GM12878 (cell line): ENCODE results near the gene PRKRA.

ENCODE experiments used
- CBX3 ChIP-seq: fragments of 200-600 bp; sonication (generic); IDR thresholded peaks from 2 replicates; pipeline ENCODE4 v1.6.1; 2016; ENCODE audit warnings: low read depth, borderline replicate concordance
- CBX5 ChIP-seq: sonication (generic); IDR thresholded peaks from 2 replicates; pipeline ENCODE4 v1.6.1; 2016; ENCODE audit warnings: low read depth, moderate library complexity, mild to moderate bottlenecking, inconsistent platforms
- CTCF ChIP-seq, 3 experiments: IDR thresholded peaks in 2 of 3; conservative IDR thresholded peaks in 1 of 3; 2 replicates each; pipeline ENCODE4 v1.5.1; 2011; ENCODE audit warnings: low read depth in 3 of 3, low read length in 3 of 3, mild to moderate bottlenecking in 3 of 3, control low read depth in 2 of 3, moderate library complexity in 2 of 3, inconsistent platforms in 1 of 3, mixed read lengths in 1 of 3; ENCODE audit not compliant: control insufficient read depth in 2 of 3, insufficient read depth in 1 of 3; ENCODE audit errors: extremely low read depth in 1 of 3
- EGR1 ChIP-seq, 2 experiments: IDR thresholded peaks; 1 replicate in 1 of 2; 2 replicates in 1 of 2; pipeline ENCODE4 v1.6.1; 2011 to 2012; ENCODE audit warnings: low read depth in 2 of 2, low read length in 2 of 2, borderline replicate concordance in 1 of 2, mild to moderate bottlenecking in 1 of 2, moderate library complexity in 1 of 2
- EP300 ChIP-seq, 2 experiments: fragments of 150-350 bp in 1 of 2; IDR thresholded peaks; 2 replicates each; pipeline ENCODE4 v1.6.1; 2011 to 2012; ENCODE audit warnings: low read depth in 2 of 2, low read length in 2 of 2, borderline replicate concordance in 1 of 2, improper control_type of control experiment in 1 of 2, inconsistent platforms in 1 of 2; ENCODE audit not compliant: control insufficient read depth in 1 of 2
- EZH2 ChIP-seq: IDR thresholded peaks from 2 replicates; pipeline ENCODE4 v1.6.1; 2012; ENCODE audit warnings: low read depth, mild to moderate bottlenecking, control low read depth, inconsistent platforms, low read length, borderline replicate concordance; ENCODE audit not compliant: control insufficient read depth
- HDGF ChIP-seq: fragments of 450-650 bp; IDR thresholded peaks from 2 replicates; pipeline ENCODE4 v1.6.1; 2016; ENCODE audit warnings: antibody characterized with exemption
- NFYB ChIP-seq: IDR thresholded peaks from 2 replicates; pipeline ENCODE4 v1.6.1; 2011; ENCODE audit warnings: low read depth, mild to moderate bottlenecking, low read length, improper control_type of control experiment, moderate library complexity; ENCODE audit not compliant: insufficient read depth
- POLR2A ChIP-seq: IDR thresholded peaks from 2 replicates; pipeline ENCODE4 v1.6.1; 2011; ENCODE audit warnings: low read depth, mild to moderate bottlenecking, low read length
- RFX5 ChIP-seq: IDR thresholded peaks from 2 replicates; pipeline ENCODE4 v1.6.1; 2011; ENCODE audit warnings: low read depth, low read length, improper control_type of control experiment
- TCF7 ChIP-seq: IDR thresholded peaks from 2 replicates; pipeline ENCODE4 v1.6.1; 2014; ENCODE audit warnings: antibody characterized with exemption, borderline replicate concordance
- ZNF274 ChIP-seq: IDR thresholded peaks from one replicate; pipeline ENCODE4 v1.8.0; 2011; ENCODE audit not compliant: insufficient read length, insufficient read depth
- ZNF384 ChIP-seq: IDR thresholded peaks from 2 replicates; pipeline ENCODE4 v1.6.1; 2012; ENCODE audit warnings: low read depth, mild to moderate bottlenecking, low read length, improper control_type of control experiment, borderline replicate concordance
- ZNF622 ChIP-seq: fragments of 450-650 bp; IDR thresholded peaks from 2 replicates; pipeline ENCODE4 v1.6.1; 2017; ENCODE audit warnings: mild to moderate bottlenecking, inconsistent platforms

DNA sequence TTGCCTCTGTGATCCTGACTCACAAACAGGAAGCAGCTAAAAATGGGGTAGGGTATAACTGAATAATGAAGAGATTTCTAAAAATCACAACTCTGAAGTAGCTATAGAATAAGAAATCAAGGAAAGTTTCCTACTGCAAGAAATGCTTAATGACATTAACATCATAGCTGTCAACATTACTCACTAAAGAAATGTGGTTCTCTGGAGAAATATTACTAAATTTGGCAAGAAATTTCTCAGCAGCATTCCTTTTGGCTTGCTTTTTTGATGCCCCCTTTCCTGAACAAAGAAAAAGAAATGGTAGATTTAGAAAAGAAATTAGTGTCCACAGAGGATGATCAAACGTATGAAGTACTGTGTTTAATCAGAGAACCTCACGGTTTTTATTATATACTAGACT is 9.5 kb downstream of the PRKRA start:
- TF ChIP-seq ZNF384 (no peak), CBX3 (no peak), EP300 (IDR thresholded peaks at IDR 0.05; ENCODE audit: borderline replicate concordance in 1 of 2, control insufficient read depth in 1 of 2, low read depth in 2 of 2, low read length in 2 of 2) (no peak), EGR1 (IDR thresholded peaks at IDR 0.05; ENCODE audit: borderline replicate concordance in 1 of 2, low read depth in 2 of 2, low read length in 2 of 2) (no peak), RFX5 (no peak), CBX5 (no peak), HDGF (no peak), CTCF (IDR thresholded peaks at IDR 0.05 in 2 of 3, conservative IDR thresholded peaks at IDR 0.05 in 1 of 3; ENCODE audit: control insufficient read depth in 2 of 3, extremely low read depth in 1 of 3, insufficient read depth in 1 of 3, low read depth in 3 of 3, low read length in 3 of 3) (no peak), ZNF622 (no peak), EZH2 (no peak), POLR2A (no peak), ZNF274 (no peak), NFYB (no peak), TCF7 (no peak)
